ENCODE results near the gene CD101.

DNA sequence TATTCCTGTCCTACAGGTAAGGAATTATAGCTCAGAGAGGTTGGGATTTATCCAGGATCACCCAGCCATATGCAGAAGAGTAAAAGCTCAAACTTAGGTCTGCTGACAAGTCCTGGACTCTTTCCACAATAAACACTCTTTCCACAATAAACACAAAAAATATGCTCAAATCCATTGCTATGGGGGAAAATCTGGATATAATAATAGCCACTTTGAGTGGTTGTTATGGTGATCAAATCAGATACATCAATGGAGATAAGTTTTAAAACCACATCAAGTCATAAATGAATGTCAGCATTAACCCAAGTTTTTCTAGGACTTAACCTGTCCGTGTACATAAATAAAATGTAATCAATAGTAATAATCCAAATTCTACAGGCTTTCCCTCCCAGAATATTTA lies 36.2 kb downstream of the CD101 start:
- TF ChIP-seq, protein P1, sequence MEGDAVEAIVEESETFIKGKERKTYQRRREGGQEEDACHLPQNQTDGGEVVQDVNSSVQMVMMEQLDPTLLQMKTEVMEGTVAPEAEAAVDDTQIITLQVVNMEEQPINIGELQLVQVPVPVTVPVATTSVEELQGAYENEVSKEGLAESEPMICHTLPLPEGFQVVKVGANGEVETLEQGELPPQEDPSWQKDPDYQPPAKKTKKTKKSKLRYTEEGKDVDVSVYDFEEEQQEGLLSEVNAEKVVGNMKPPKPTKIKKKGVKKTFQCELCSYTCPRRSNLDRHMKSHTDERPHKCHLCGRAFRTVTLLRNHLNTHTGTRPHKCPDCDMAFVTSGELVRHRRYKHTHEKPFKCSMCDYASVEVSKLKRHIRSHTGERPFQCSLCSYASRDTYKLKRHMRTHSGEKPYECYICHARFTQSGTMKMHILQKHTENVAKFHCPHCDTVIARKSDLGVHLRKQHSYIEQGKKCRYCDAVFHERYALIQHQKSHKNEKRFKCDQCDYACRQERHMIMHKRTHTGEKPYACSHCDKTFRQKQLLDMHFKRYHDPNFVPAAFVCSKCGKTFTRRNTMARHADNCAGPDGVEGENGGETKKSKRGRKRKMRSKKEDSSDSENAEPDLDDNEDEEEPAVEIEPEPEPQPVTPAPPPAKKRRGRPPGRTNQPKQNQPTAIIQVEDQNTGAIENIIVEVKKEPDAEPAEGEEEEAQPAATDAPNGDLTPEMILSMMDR (IDR thresholded peaks at IDR 0.05; ENCODE audit: low read depth, low read length, poor library complexity, severe bottlenecking) = no peak
- no peak for TF ChIP-seq EZH2phosphoT487 (IDR thresholded peaks at IDR 0.05; ENCODE audit: borderline replicate concordance, low read length)

Measured in DOHH2 (cell line).